ENCODE data around the gene SNTG2.

GRCh38 chr2:1259746-1260145 is 309.1 kb downstream of the SNTG2 start:
- TF ChIP-seq CTCF (IDR thresholded peaks at IDR 0.05) (no peak), POLR2A (IDR thresholded peaks at IDR 0.05) (no peak)
